ENCODE measurements around the gene COL19A1. TPM values are rescaled to one million over a fixed set of nuclear protein-coding genes. Genes with fewer than 3 reads are reported as not detected.

The COL19A1 gene
- total RNA-seq, 2 experiments from 2014 or later: 0.03 TPM; not detected in 1

DNA sequence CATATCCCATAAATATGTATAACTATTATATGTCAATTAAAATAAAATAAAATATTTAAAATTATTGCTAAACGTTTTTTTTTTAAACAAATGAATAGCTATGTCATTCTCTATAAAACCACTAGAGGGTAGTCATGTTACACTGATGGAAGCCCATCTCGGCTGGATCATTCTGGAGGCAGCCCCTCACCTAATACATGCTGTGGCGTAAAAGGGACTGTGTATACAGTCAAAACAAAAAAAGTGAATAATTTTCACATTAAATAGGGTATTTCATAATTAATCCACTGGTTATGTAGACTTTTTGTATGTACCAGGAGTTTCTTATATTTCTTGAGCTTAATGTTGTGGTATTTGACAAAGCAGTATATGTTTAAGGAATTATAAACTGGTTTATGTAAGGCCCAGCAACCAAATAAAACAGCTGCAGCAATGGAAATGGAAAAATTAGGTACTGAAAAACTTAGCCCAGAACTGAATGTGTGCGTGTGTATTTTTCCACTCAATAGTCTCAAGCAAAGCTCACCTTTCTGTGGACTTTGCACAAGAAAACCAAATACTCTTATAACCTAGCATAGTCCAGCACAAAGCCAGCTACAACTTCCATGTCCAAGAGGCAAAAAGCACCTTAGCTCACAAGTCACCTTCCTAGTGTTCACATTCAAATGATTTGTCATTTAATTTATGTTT is 354.8 kb downstream of the COL19A1 start:
- Histone ChIP-seq H3K36me3 (ENCODE audit: insufficient read depth, low read length) (no peaks in the 10 kb centered on the region), H3K9me3 (ENCODE audit: low read length) (no peaks in the 10 kb centered on the region), H3K79me2 (ENCODE audit: insufficient read depth, low read depth, low read length) (no peaks in the 10 kb centered on the region), H3K9me2 (ENCODE audit: insufficient read depth, low read length) (no peaks in the 10 kb centered on the region), H3K4me3 (ENCODE audit: low read depth, low read length, poor library complexity, severe bottlenecking) (no peak overlapping the region), H3K4me1 (ENCODE audit: insufficient read depth, low read length, poor library complexity, severe bottlenecking) (no peaks in the 10 kb centered on the region), H2AFZ (ENCODE audit: low read length) (no peak overlapping the region), H3K4me2 (ENCODE audit: low read length) (no peak overlapping the region), H4K20me1 (ENCODE audit: insufficient read depth, low read length) (no peaks in the 10 kb centered on the region), H3K27ac (ENCODE audit: low read depth, low read length, poor library complexity, severe bottlenecking) (no peak overlapping the region)
- BruUV-seq (replicated peaks): no TSS peak
- intact Hi-C loops (cut with micrococcal nuclease; ENCODE audit: unreplicated experiment): loop anchor here (2.0 to 10.0 kb wide), 2 partner anchors 148 to 794 kb away; no protein-coding TSS in a partner anchor
- TF ChIP-seq, protein P1, sequence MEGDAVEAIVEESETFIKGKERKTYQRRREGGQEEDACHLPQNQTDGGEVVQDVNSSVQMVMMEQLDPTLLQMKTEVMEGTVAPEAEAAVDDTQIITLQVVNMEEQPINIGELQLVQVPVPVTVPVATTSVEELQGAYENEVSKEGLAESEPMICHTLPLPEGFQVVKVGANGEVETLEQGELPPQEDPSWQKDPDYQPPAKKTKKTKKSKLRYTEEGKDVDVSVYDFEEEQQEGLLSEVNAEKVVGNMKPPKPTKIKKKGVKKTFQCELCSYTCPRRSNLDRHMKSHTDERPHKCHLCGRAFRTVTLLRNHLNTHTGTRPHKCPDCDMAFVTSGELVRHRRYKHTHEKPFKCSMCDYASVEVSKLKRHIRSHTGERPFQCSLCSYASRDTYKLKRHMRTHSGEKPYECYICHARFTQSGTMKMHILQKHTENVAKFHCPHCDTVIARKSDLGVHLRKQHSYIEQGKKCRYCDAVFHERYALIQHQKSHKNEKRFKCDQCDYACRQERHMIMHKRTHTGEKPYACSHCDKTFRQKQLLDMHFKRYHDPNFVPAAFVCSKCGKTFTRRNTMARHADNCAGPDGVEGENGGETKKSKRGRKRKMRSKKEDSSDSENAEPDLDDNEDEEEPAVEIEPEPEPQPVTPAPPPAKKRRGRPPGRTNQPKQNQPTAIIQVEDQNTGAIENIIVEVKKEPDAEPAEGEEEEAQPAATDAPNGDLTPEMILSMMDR (conservative IDR thresholded peaks at IDR 0.05; ENCODE audit: low read length): peak; percentile 78
- no peak for TF ChIP-seq EZH2phosphoT487 (IDR thresholded peaks at IDR 0.05; ENCODE audit: borderline replicate concordance, low read depth, low read length)
- ChIA-PET CTCF (ENCODE audit: unreplicated experiment) (interaction anchor here (0.6 to 1.5 kb wide), 4 partner anchors 10 to 150 kb away, joined by 3 to 4 read pairs (median 4); no protein-coding TSS in a partner anchor), POLR2A (interaction anchor here (0.6 to 2.1 kb wide), 7 partner anchors 8 to 362 kb away, joined by 3 to 6 read pairs (median 3); no protein-coding TSS in a partner anchor)
- peak; percentile 44 for DNase-seq (ENCODE audit: low spot score)

DNA sequence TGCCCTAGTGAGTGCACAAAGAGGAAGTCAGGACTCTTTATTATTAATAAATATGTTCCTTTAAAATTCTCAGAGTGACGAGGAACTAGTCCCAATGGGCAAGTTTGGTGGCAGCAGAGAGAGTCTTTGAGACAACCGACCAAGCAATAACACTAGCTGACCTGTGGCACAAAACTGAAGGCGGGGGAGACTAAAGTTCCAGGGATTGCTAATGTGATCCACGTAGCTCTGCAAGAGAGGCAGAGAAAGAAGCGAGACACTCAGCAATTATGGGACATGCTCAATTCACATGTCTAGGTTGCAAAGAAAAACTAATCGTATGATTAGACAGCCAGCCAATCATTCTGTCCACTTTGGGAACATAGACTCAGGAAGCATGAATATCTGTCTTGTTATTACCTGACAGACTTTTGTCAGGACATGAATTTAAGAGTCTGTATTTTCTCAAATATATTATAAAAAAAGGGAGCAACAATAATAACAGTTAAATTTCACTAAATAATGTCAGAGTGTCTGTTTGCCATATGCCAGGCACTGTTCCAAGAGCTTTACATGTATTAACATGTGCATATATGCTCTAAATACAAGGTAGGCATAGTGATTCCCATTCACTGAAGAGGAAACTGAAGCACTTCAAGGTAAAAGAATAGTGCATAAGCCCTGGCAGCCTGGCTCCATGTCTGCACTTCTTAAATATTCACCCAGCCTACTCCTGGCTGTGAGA is 355.5 kb downstream of the COL19A1 start:
- TF ChIP-seq EZH2phosphoT487 (IDR thresholded peaks at IDR 0.05; ENCODE audit: borderline replicate concordance, low read depth, low read length): no peak
- TF ChIP-seq, protein P1 (conservative IDR thresholded peaks at IDR 0.05; ENCODE audit: low read length): no peak
- no peak for DNase-seq (ENCODE audit: low spot score)
- POLR2A ChIA-PET: interaction anchor here (0.7 to 2.1 kb wide), 3 partner anchors 10 to 14 kb away, joined by 3 to 5 read pairs (median 3); no protein-coding TSS in a partner anchor
- Histone ChIP-seq H4K20me1 (ENCODE audit: insufficient read depth, low read length) (no peaks in the 10 kb centered on the region), H2AFZ (ENCODE audit: low read length) (no peak overlapping the region), H3K9me2 (ENCODE audit: insufficient read depth, low read length) (no peaks in the 10 kb centered on the region), H3K9me3 (ENCODE audit: low read length) (no peaks in the 10 kb centered on the region), H3K36me3 (ENCODE audit: insufficient read depth, low read length) (no peaks in the 10 kb centered on the region), H3K27ac (ENCODE audit: low read depth, low read length, poor library complexity, severe bottlenecking) (no peak overlapping the region), H3K4me3 (ENCODE audit: low read depth, low read length, poor library complexity, severe bottlenecking) (no peak overlapping the region), H3K4me2 (ENCODE audit: low read length) (no peak overlapping the region), H3K79me2 (ENCODE audit: insufficient read depth, low read depth, low read length) (no peaks in the 10 kb centered on the region), H3K4me1 (ENCODE audit: insufficient read depth, low read length, poor library complexity, severe bottlenecking) (no peaks in the 10 kb centered on the region)
- CTCF ChIA-PET (ENCODE audit: unreplicated experiment): interaction anchor here (1.2 to 1.5 kb wide), 3 partner anchors 10 to 147 kb away, joined by 3 to 4 read pairs (median 4); no protein-coding TSS in a partner anchor
- intact Hi-C loops (cut with micrococcal nuclease; ENCODE audit: unreplicated experiment): loop anchor here (2.0 to 10.0 kb wide), 2 partner anchors 147 to 793 kb away; no protein-coding TSS in a partner anchor
- BruUV-seq (replicated peaks): no TSS peak
